Hepatocyte (in vitro differentiated cells): ENCODE measurements around the gene FAM83B.

Source experiments
- CTCF ChIP-seq: fragments of 200-600 bp; sonication (generic); IDR thresholded peaks from 2 replicates; pipeline ENCODE4 v1.5.1; 2016; ENCODE audit warnings: antibody characterized with exemption, mild to moderate bottlenecking; ENCODE audit not compliant: poor library complexity
- EZH2 ChIP-seq: fragments of 200-600 bp; sonication (generic); IDR thresholded peaks from 2 replicates; pipeline ENCODE4 v1.6.1; 2016; ENCODE audit warnings: antibody characterized with exemption, mild to moderate bottlenecking, borderline replicate concordance
- EZH2phosphoT487 ChIP-seq: fragments of 200-600 bp; sonication (generic); IDR thresholded peaks from one replicate; pipeline ENCODE4 v1.6.1; 2018; ENCODE audit warnings: antibody characterized with exemption, mild to moderate bottlenecking, low read depth, moderate library complexity; ENCODE audit not compliant: unreplicated experiment, severe bottlenecking

GRCh38 chr6:54981276-54981609 is 134.7 kb downstream of the FAM83B start:
- TF ChIP-seq CTCF = no peak
- no peak for TF ChIP-seq EZH2
- no peak for TF ChIP-seq EZH2phosphoT487
